Type B pancreatic cell (in vitro differentiated cells): ENCODE results near the gene SNX17. TPM values are rescaled to one million over a fixed set of nuclear protein-coding genes. Genes with fewer than 3 reads are reported as not detected.
A peak's percentile ranks its signal among the peaks of the same experiment; 100 is the strongest.

Experiments used
- DNase-seq: peaks from one replicate; pipeline ENCODE4 v3.0.0; 2021; ENCODE audit warnings: mixed read lengths; ENCODE audit not compliant: unreplicated experiment; ENCODE audit errors: extremely low spot score
- H3K27ac Mint-ChIP-seq: 2 replicates; pipeline ENCODE4 v1.8.0; 2021; ENCODE audit warnings: mild to moderate bottlenecking, mixed read lengths
- H3K27me3 Mint-ChIP-seq: 2 replicates; pipeline ENCODE4 v1.8.0; 2021; ENCODE audit warnings: mixed read lengths
- H3K36me3 Mint-ChIP-seq: 2 replicates; pipeline ENCODE4 v1.8.0; 2021; ENCODE audit warnings: mixed read lengths
- H3K4me1 Mint-ChIP-seq: one replicate; pipeline ENCODE4 v1.8.0; 2021; ENCODE audit warnings: mixed read lengths; ENCODE audit not compliant: unreplicated experiment
- H3K4me3 Mint-ChIP-seq: 2 replicates; pipeline ENCODE4 v1.8.0; 2021; ENCODE audit warnings: mild to moderate bottlenecking, mixed read lengths
- H3K9me3 Mint-ChIP-seq: 2 replicates; pipeline ENCODE4 v1.8.0; 2021; ENCODE audit warnings: mixed read lengths
- CTCF ChIP-seq: fragments of 200-600 bp; sonication (generic); conservative IDR thresholded peaks from 2 replicates; pipeline ENCODE4 v1.5.0; 2021; ENCODE audit warnings: antibody characterized with exemption, mild to moderate bottlenecking
- total RNA-seq: library from RNA; stranded (reverse); gene quantifications from 2 replicates; pipeline ENCODE4 v1.2.1, GENCODE V29; 2021; ENCODE audit warnings: low replicate concordance

Gene SNX17
- total RNA-seq, 1 donor from 2014 or later: 94.3 TPM

- no peaks in the 10 kb centered on the region for H3K9me3 Mint-ChIP-seq
- no peak for DNase-seq
Measured at GRCh38 chr2:27323596-27324285, 46.7 kb upstream of the SNX17 start.

DNA sequence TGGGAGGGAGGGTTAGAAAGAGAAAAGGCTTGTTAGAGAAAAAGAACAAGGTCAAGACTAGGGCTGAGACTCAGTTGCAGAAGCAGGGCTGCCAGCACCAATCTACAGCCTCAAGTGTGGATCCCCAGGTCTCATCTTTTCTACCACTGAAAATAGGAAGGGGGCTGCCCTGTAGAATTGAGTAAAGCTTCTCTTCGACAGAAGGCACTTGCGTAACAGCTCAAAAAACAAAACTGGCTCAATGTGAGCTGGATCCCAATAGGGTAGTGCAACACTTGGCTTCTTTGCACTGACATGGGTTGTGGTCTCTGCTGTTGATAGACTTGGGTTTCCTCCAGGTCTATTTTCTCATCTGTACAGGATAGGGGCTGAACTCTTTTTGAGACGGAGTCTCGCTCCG lies 45.7 kb upstream of the SNX17 start:
- Mint-ChIP-seq H3K4me1 (peaks cover 13% of the 10 kb centered on the region), H3K4me3 (peak overlapping the region; percentile 32), H3K9me3 (no peaks in the 10 kb centered on the region), H3K36me3 (peaks cover 33% of the 10 kb centered on the region), H3K27ac (peak overlapping the region; percentile 6), H3K27me3 (no peaks in the 10 kb centered on the region)
- no peak for TF ChIP-seq CTCF
- no peak for DNase-seq

More at GRCh38 chr2:27323596-27324285, 46.7 kb upstream of the SNX17 start:
- TF ChIP-seq CTCF: no peak
- Mint-ChIP-seq H3K27ac (peak overlapping the region; percentile 98), H3K36me3 (peaks cover 30% of the 10 kb centered on the region), H3K4me1 (peaks cover 13% of the 10 kb centered on the region), H3K27me3 (no peaks in the 10 kb centered on the region), H3K4me3 (peak overlapping the region; percentile 99)

DNA sequence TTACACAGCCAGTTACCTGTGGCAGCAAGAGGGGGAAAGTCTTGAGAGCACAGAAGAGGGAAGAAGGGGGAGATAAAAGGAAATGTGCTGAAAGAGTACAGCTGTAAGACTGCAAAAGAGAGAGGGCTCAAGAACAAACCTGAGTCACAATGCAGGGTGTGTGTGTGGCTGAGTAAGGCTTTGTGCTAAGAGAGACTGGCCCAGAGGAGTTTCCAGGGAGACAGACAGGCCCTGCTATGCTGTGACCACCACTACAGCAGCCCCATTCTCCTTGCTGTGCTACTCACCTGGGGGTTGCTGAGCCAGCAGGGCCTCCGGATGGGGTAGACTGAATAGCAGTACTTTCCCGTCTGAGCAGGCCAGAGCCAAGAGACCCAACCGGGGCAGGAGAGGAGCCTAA lies 35.1 kb upstream of the SNX17 start:
- Mint-ChIP-seq H3K4me3 (no peak overlapping the region), H3K4me1 (no peaks in the 10 kb centered on the region), H3K27me3 (no peaks in the 10 kb centered on the region), H3K9me3 (no peaks in the 10 kb centered on the region), H3K36me3 (peaks cover 15% of the 10 kb centered on the region), H3K27ac (no peak overlapping the region)
- no peak for DNase-seq
- no peak for TF ChIP-seq CTCF

DNA sequence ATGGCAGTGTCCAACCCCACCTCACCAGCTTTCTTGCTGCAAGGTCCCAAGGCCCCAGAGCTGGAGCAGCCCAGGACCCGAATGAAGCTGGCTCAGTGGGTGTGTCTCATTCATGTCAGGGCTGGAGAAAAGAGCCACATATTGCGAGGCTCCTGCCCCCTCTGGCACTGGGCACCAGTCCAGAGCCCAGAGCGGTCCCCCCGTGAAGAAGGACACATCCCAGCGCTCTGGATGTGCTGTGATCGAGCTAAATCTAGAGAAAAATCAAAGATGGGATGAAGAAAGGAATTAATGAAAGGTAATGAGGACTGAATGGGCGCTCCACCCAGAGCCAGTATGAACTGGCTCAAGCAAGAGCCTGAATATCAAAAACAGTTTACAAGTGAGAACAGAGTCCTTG lies 34.2 kb upstream of the SNX17 start:
- no peak for TF ChIP-seq CTCF
- Mint-ChIP-seq H3K4me3 (no peak overlapping the region), H3K27ac (no peak overlapping the region), H3K9me3 (no peaks in the 10 kb centered on the region), H3K36me3 (peaks cover 15% of the 10 kb centered on the region), H3K27me3 (no peaks in the 10 kb centered on the region), H3K4me1 (no peaks in the 10 kb centered on the region)
- DNase-seq: no peak

- Mint-ChIP-seq H3K27me3 (no peaks in the 10 kb centered on the region), H3K27ac (no peak overlapping the region), H3K4me3 (no peak overlapping the region), H3K36me3 (peaks cover 8% of the 10 kb centered on the region), H3K9me3 (no peaks in the 10 kb centered on the region), H3K4me1 (peaks cover 9% of the 10 kb centered on the region)
- DNase-seq: no peak
- no peak for TF ChIP-seq CTCF
Measured at GRCh38 chr2:27347641-27348040, 22.8 kb upstream of the SNX17 start.
